Epithelial cell of proximal tubule (primary cell): ENCODE measurements around the gene SERTAD4. TPM values are rescaled to one million over a fixed set of nuclear protein-coding genes. Genes with fewer than 3 reads are reported as not detected.

Experiments
- DNase-seq: peaks from one replicate; pipeline ENCODE4 v3.0.0-alpha.2; 2011; ENCODE audit warnings: low read depth
- H3K4me3 ChIP-seq: 2 replicates; pipeline ENCODE4 v1.5.1; 2011; ENCODE audit warnings: low read depth, mild to moderate bottlenecking, low read length
- CTCF ChIP-seq: conservative IDR thresholded peaks from 2 replicates; pipeline ENCODE4 v1.5.1; 2012; ENCODE audit warnings: low read depth, mild to moderate bottlenecking, low read length
- total RNA-seq: library from RNA; depleted of rRNA; stranded (reverse); fragments of >200 nt; gene quantifications from 2 replicates; pipeline ENCODE4 v1.2.3, GENCODE V29; 2015

Gene SERTAD4
- total RNA-seq, 1 donor from 2014 or later = 8.7 TPM

GRCh38 chr1:210200124-210200736 is 32.4 kb upstream of the SERTAD4 start:
- H3K4me3 ChIP-seq = no peak overlapping the region
- DNase-seq = no peak
- peak; percentile 25 for TF ChIP-seq CTCF

GRCh38 chr1:210201681-210202080 is 30.9 kb upstream of the SERTAD4 start:
- no peak for TF ChIP-seq CTCF
- DNase-seq = no peak
- no peak overlapping the region for H3K4me3 ChIP-seq

- H3K4me3 ChIP-seq = no peak overlapping the region
- TF ChIP-seq CTCF = no peak
- DNase-seq = no peak
Measured at GRCh38 chr1:210207597-210208450, 24.8 kb upstream of the SERTAD4 start.

- no peak for DNase-seq
- H3K4me3 ChIP-seq = no peak overlapping the region
- no peak for TF ChIP-seq CTCF
Measured at GRCh38 chr1:210213335-210213734, 19.3 kb upstream of the SERTAD4 start.

- DNase-seq = no peak
- TF ChIP-seq CTCF = no peak
- H3K4me3 ChIP-seq = no peak overlapping the region
Measured at GRCh38 chr1:210214573-210215409, 17.8 kb upstream of the SERTAD4 start.

- no peak overlapping the region for H3K4me3 ChIP-seq
- no peak for TF ChIP-seq CTCF
- no peak for DNase-seq
Measured at GRCh38 chr1:210217482-210217881, 15.1 kb upstream of the SERTAD4 start.
